Left ventricle myocardium inferior (tissue), 1 donor: ENCODE results near the gene TSHZ2. TPM values are rescaled to one million over a fixed set of nuclear protein-coding genes. Genes with fewer than 3 reads are reported as not detected.
"Not testable (repeated sequence)": the region's sequence is repeated elsewhere in the genome, so short reads cannot be mapped to it uniquely, and the experiment has no call there.

ENCODE experiments used
- DNase-seq: peaks from one replicate; pipeline ENCODE4 v3.0.0-alpha.2; 2020
- H3K27ac ChIP-seq: fragments of 200-600 bp; replicated peaks from 2 replicates; pipeline ENCODE4 v1.8.0; 2021
- H3K27me3 ChIP-seq: fragments of 200-600 bp; 2 replicates; pipeline ENCODE4 v1.8.0; 2021; ENCODE audit warnings: low read depth
- H3K36me3 ChIP-seq: fragments of 200-600 bp; 2 replicates; pipeline ENCODE4 v1.8.0; 2021
- H3K4me1 ChIP-seq: fragments of 200-600 bp; 2 replicates; pipeline ENCODE4 v1.8.0; 2021
- H3K4me3 ChIP-seq: fragments of 200-600 bp; 2 replicates; pipeline ENCODE4 v1.8.0; 2021; ENCODE audit warnings: mild to moderate bottlenecking, moderate library complexity
- H3K9me3 ChIP-seq: fragments of 200-600 bp; replicated peaks from 2 replicates; pipeline ENCODE4 v1.8.0; 2021
- CTCF ChIP-seq: fragments of 200-600 bp; IDR thresholded peaks from 2 replicates; pipeline ENCODE4 v1.8.0; 2021; ENCODE audit warnings: antibody characterized with exemption, mild to moderate bottlenecking, borderline replicate concordance
- intact Hi-C: fragments of 100-400 bp; cut with micrococcal nuclease; formaldehyde crosslinking; loops from one replicate; pipeline ENCODE4 v1.11.0; 2022
- total RNA-seq: library from RNA; stranded (reverse); fragmentation: NEBNext Ultra II Directional; extraction: Animal tissue kit (Norgen Biotek cat#: 25700); gene quantifications from one replicate; pipeline ENCODE4 v1.2.1, GENCODE V29; 2021
- donor health status: DM: no; HTN: yes; CAD: no; lungs with severe emphysema.

Gene TSHZ2
- total RNA-seq, 1 donor from 2014 or later = 3.1 TPM

- Histone ChIP-seq H3K36me3 (no peaks in the 10 kb centered on the region), H3K4me1 (no peaks in the 10 kb centered on the region), H3K4me3 (no peak overlapping the region), H3K27ac (no peak overlapping the region), H3K9me3 (peaks cover 15% of the 10 kb centered on the region), H3K27me3 (no peaks in the 10 kb centered on the region)
- no peak for TF ChIP-seq CTCF
- no peak for DNase-seq
- intact Hi-C loops = no loop called here
These were observed 455.8 kb downstream of the TSHZ2 start for GRCh38 chr20:53427951-53428350.

- H3K4me3 ChIP-seq = no peak overlapping the region
- H3K9me3 ChIP-seq = peaks cover 15% of the 10 kb centered on the region
- intact Hi-C loops = no loop called here
- H3K36me3 ChIP-seq = no peaks in the 10 kb centered on the region
- no peak for TF ChIP-seq CTCF
- no peaks in the 10 kb centered on the region for H3K27me3 ChIP-seq
- H3K4me1 ChIP-seq = no peaks in the 10 kb centered on the region
- DNase-seq = no peak
- no peak overlapping the region for H3K27ac ChIP-seq
These were observed 456.4 kb downstream of the TSHZ2 start for GRCh38 chr20:53428588-53428987.

DNA sequence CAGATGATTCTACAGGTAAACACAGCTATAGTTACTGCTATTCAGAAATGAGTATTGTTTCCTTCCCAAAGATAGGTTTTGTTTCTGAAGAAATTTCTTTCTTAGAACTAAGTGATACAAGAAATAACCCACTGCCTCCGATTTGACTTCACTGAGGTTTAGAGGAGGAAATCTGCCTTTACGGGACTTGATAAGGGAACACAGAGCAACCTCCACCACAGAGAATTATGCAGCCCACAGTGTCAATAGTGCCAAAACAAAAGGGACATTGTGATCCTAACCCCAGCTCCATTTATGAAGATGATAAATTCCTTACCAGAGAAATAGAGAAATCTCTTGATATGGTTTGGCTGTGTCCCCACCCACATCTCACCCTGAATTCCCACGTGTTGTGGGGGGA lies 456.8 kb downstream of the TSHZ2 start:
- peaks cover 15% of the 10 kb centered on the region for H3K9me3 ChIP-seq
- H3K27ac ChIP-seq = no peak overlapping the region
- no peak for TF ChIP-seq CTCF
- no peak overlapping the region for H3K4me3 ChIP-seq
- intact Hi-C loops = no loop called here
- DNase-seq = no peak
- H3K4me1 ChIP-seq = no peaks in the 10 kb centered on the region
- H3K36me3 ChIP-seq = no peaks in the 10 kb centered on the region
- H3K27me3 ChIP-seq = no peaks in the 10 kb centered on the region

GRCh38 chr20:53434662-53435061 lies 462.5 kb downstream of the TSHZ2 start:
- intact Hi-C loops = no loop called here
- Histone ChIP-seq H3K36me3 (no peaks in the 10 kb centered on the region), H3K4me1 (no peaks in the 10 kb centered on the region), H3K9me3 (peaks cover 9% of the 10 kb centered on the region), H3K4me3 (no peak overlapping the region), H3K27me3 (no peaks in the 10 kb centered on the region), H3K27ac (peak overlapping the region; percentile 4)
- no peak for TF ChIP-seq CTCF
- no peak for DNase-seq

- H3K27ac ChIP-seq, H3K9me3 ChIP-seq, H3K36me3 ChIP-seq, H3K4me1 ChIP-seq, H3K4me3 ChIP-seq, DNase-seq, intact Hi-C loops, H3K27me3 ChIP-seq: not testable (repeated sequence)
These were observed 464.8 kb downstream of the TSHZ2 start for GRCh38 chr20:53436927-53437326.

DNA sequence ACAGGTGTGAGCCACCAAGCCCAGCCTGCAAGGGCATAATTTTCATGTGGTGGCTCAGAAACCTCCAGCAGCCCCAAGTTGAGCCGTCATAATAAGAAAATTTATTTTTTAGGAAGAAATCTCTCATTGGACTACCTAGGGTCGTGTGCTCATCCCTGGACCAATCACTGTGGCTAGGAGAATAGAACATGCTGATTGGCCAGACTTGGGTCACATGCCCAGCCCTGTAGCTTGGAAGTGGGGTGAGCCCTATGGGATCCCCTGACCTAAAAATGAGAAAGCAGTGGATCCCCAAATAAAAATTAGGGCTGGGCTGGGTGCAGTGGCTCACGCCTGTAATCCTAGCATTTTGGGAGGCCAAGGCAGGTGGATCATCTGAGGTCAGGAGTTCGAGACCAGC lies 466.2 kb downstream of the TSHZ2 start:
- H3K4me1 ChIP-seq = no peaks in the 10 kb centered on the region
- H3K9me3 ChIP-seq = no peaks in the 10 kb centered on the region
- H3K36me3 ChIP-seq = no peaks in the 10 kb centered on the region
- DNase-seq = no peak
- H3K27ac ChIP-seq = no peak overlapping the region
- peaks cover 11% of the 10 kb centered on the region for H3K27me3 ChIP-seq
- no peak for TF ChIP-seq CTCF
- H3K4me3 ChIP-seq = no peak overlapping the region
- intact Hi-C loops = no loop called here
